ENCODE measurements around the gene SKIC3.

SKIC3 gene

DNA sequence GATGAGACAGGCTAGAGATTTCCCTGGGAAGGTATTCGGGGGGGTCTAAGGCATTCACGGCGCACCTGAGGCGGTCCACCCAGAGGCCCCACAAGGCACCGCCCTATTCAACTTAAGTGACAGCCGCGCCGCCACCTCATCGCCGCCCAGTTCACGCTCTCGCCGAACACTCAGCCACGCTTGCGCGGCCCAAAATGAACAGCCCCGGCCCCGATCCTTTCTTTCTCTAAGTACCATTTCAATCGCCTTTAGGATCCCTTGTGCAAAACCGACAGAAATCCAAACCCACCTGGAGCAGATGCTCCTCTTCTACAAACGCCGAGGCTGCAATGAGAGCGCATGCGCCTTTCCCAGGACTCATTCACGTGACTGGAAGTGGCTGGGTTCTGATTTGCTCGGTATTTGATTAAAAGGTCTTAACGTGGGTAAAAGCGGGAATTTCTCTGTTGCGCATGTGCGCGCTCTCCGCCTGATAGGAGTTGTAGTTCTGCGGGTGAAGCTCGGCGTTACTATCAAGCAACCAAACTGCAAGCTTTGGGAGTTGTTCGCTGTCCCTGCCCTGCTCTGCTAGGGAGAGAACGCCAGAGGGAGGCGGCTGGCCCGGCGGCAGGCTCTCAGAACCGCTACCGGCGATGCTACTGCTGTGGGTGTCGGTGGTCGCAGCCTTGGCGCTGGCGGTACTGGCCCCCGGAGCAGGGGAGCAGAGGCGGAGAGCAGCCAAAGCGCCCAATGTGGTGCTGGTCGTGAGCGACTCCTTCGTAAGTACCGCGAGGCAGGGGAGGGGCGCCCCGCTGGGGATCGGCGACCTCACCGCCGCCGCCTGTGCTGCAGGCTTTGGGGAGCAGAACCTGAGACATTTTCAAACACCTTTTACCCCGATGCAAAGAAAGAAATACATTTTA is at the start of gene SKIC3, which contains the start of gene ARSK:
SKIC3 (minus strand) TSS at position 331 of the 902 bp plus-strand sequence. CDS start 7,827 bp downstream, outside the sequence.
ARSK (plus strand) TSS at position 455 of the 902 bp plus-strand sequence; CDS start at position 633, 178 bp downstream.
- DNase-seq, result peak; percentile 93

DNA sequence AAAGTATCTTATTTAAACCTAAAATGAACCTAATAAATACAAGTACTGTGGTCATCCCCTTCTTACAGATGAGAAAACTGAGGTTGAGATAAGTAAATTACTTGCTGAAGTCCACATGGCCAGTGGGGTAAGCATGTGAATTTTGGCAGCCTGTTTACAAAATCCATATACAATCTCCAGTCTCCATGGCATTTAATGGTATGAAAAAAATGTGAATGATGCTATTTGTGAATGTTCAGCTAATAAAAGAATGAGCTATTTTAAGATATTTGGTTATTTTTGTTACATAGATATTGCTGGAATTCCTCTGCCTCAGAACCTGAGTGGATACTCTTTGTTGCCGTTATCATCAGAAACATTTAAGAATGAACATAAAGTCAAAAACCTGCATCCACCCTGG is 45.8 kb upstream of the SKIC3 start:
- no peak for DNase-seq

DNA sequence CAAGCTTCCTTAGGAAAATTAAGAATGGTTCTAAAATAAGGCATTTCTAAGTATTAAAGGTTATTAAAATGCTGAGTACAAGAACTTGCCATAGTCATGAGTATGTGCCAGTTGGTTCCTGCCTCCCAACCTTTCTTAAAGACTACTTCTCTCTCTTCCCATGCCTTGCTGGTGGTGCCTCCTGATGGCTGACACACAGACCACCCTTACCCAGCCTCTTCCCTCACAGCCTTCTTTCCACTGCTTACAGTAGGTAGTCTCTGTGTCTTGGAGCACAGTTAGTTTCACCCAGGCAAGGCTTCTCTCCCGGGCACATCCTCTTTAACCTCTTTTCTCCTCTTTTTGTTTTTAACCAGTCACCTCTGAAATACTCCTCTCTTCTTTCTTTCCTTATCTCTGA is 44.5 kb upstream of the SKIC3 start:
- DNase-seq, result no peak

DNA sequence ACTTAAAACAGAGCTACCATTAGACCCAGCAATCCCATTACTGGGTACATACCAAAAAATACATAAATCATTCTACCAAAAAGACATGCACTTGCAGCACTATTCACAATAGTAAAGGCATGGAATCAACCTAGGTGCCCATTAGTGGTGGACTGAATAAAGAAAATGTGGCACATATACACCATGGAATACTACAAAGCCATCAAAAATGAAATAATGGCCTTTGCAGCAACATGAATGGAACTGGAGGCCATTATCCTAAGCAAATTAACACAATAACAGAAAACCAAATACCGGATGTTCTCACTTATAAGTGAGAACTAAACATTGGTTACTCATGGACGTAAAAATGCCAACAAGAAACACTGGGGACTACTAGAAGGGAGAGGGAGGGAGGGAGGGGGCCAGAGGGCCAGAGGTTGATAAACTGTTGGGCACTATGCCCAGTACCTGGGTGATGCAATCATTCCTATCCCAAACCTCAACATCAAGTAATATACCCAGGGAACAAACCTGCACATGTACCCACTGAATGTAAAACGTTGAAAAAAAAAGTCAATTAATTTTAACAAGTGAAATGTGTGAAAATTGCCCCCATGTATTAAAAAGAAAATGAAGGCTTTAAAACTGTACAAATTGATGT is 40.6 kb upstream of the SKIC3 start:
- DNase-seq, result no peak

DNA sequence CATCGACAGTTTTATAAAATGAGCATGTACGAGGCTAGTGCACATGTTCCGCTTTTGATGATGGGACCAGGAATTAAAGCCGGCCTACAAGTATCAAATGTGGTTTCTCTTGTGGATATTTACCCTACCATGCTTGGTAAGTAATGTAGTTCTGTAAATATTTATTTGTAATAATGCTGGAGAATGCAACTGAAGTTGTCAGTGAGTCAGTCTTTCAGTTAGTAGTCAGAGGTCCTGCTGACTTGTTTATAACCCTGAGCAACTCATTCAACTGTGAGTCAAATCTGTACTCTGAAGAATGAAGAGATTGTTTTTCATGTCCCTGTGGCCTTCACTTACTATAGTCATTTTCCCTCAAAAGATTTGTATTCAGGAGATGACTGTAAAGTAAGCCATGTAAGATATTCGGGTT is 36.7 kb upstream of the SKIC3 start:
- DNase-seq, result no peak

DNA sequence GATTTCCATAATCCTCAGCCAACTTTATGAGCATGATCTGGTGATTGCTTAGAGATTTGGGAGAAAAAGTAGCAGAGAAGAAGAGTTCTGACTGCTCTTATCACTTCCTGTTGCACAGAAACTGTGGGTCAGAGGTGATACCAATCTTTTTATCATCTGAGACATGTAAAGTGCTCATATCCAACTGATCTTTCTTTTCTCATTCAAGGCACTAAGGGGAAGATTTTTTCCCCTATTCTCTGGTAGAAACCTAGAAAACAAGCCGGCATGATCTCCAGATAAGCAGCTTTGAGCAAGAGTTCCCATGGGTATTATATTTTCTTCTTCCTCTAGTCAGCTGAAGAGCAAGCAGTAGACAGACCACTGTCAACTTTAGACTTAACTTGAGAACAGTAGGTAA is 36.1 kb upstream of the SKIC3 start:
- no peak for DNase-seq

DNA sequence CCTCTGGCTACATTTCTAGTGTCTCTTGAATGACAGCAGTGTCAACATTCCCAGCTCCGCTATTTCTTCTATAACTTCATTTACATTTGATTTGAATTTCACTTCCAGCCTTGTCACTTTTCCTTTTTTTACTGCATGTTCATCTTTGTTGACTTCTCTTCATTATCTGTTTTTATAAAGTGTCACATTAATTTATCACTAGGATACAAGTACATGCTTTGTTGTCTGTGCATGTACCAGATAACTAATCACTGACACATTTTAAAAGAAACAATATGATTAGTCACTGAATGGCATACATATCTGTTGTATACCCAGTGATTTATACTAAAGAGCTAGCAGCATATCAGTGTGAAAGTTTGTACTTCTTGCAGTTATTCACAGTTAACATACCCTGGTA is 29.2 kb upstream of the SKIC3 start:
- DNase-seq, result no peak

DNA sequence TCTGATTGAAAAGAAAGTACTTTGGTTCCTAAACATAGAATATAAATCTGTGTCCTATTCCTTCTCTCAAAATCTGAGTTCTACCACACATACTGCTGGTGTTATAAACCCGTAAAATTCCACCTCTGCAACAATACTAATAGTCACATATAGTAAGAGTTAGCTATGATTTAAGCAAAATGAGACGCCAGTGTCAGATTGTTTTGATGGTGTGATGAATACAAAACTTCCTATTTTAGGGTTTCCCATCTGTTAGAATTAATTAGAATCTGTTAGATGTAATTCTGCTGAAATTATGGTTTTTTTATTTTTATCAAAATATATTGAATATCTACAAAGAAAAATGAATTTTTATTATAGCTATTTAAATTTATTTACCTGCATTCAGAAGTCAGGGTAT is 26.8 kb upstream of the SKIC3 start:
- DNase-seq, result no peak

DNA sequence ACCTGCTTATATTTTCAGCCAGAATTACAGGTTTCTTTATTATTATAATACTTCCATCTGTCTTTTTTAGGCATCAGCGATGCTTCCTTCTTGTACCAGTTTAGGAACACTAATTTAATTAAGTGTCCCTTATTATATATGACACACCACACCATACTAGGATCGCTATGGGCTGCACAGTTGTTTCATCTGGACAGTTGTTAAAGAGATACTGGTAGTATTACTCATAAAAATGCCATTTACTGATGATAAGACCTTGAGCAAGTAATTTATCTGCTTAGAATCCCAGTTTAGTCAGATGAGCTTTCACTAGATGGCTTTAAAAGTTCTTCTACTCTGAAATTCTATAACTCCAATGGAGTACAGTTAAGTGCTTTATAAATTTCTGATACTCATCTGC is 17.2 kb upstream of the SKIC3 start:
- DNase-seq, result no peak

DNA sequence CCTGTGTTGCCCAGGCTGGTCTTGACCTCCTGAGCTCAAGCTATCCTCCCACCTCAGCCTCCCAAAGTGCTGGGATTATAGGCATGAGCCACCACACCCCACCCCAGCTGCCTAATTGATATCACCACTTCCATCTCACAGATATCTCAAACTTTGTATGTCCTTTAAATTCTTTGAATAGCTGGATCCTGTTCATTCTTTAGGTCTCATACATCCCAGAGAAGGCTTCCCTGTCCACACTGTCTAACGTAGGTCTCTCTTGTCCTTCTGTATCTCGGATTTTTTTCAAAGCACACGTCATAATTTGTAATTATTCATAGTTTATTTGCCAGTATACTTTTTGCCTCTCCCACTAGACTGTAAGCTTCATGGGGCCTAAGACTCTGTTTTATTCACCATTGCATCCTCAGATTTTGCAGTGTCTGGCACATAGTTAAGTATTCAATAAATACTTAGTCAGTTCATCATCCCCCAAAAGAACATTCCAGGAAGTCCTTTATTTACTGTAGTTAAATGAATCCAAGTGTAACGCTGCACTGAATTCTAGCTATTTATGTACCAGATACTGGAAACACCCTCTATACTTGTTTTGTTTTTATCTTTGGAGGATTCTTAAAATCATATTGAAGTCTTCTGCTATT is 10.6 kb upstream of the SKIC3 start:
- DNase-seq, result no peak

DNA sequence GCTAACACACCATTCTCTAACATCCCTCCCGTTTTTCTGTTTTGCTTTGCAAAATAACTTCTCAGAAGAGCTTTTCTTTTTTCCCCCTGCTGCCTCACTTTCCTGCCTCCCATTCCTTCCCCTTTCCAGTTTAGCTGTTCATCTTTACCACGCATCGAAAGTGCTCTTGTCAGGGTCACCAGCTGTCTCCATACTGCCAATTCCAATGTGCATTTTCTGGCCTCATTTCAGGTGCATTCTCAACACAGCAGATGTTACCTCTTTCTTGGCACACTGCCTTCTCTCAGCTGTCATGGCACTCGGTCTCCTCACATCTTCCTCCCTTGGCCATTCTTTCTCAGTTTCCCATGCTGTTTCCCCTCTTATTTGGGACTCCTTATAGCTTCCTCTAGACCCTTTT is 9.7 kb upstream of the SKIC3 start:
- no peak for DNase-seq

DNA sequence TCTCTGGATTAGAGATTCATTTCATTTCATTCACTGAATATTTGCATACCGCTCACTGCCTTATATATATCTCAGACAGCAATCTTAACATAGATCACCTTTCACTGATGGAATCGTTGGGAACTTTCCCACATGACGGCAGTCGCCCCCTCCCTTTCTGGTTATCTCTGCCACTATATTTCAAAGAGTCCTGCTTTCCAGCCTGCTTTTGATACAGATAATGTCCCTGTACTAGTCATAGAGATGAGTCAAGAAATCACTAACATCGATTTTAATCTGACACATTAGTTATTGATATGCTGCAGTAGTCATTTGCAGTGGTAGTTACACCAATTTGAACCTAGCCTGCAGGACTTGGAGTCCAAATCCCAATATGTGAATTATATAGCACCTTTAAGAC is 8.6 kb upstream of the SKIC3 start:
- DNase-seq, result no peak

DNA sequence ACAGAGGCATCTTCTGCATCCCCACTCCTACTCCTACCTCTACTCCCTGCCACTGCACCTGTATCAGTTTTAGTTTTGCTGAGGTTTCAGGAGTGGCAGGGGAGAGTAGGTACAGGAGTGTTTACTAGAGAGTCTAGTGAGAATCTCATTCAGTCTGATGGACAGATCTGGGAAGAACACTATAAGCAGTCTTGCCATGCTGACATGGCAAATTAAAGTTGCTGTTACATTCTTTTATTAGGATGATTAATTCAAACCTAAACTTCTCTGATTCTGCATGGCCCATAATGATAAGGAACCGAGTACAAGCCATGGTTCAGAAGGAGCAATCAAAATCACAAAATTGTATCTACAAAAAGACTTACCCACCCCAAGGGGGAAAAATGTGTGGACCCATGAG is 7.5 kb upstream of the SKIC3 start:
- DNase-seq, result no peak

DNA sequence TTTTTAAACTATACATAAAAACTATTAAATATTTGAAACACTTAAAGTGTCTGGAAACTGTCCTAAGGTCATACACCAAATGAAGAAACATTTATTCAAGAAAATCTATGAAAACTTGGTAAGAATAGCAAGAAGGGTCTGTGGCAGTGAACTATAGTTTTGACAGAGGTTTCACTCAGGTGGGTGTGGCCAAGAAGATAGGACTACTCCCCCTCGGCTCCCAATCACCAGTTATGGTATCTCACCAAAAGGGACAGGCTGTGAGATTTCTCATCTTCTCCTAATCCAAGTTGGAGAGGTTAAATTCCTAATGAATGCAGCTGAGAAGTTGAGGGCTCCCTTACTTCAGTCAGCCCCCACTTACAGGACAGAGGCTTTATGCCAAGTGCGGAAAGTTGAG is 3.1 kb upstream of the SKIC3 start:
- no peak for DNase-seq

DNA sequence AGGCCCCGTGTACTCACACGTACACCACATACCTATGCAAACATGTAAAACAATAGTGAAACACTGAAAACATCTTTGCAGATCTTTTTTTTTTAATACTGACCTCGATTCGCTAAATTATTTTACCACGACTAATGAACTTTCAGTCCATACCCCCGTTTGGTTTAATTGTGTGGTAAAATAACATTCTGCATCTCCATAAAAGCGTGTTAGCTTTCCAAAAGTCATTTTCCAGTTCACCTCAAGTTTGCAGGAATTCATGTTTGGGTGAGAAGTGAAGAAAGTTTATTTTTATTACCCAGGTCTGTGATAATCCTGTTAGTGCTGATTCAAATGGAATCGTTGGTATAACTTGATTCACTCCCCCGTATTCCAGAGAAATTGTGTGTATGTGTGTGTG is 776 bp upstream of the SKIC3 start:
- no peak for DNase-seq

DNA sequence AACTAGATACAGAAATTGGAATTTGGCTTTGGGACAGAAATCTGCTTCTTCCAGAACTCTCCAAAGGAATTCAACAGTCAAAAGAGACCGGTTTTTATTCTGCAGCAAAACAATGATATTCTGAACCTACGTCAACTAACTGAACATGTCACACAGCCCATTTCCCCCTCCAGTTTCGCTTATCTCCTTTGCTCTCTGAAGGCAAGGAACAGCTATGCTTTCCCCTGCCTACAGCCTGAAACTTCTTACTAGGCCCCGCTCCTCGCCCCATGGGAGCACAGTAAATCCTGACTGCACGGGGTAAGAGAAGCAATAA is 488 bp downstream of the SKIC3 start:
- DNase-seq, result no peak

DNA sequence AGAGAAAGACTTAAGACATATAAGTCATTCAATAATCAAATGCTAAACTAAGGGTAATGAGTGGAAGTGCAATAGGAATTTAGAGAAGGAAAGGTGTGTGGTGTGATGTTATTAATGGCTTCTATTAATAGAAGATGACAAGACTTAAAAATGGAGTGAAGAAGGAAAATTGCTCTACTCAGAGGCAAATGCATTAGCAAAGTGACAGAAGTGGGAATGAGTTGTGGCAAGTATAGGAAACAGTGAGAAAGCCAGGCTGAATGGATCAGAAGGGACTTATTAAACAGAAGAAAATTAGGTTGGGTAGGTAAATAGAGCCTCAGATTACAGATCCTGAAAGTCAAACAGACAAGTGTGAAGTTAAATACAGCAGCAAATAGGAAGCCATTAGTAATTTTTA is 5.7 kb downstream of the SKIC3 start:
- DNase-seq, result no peak

DNA sequence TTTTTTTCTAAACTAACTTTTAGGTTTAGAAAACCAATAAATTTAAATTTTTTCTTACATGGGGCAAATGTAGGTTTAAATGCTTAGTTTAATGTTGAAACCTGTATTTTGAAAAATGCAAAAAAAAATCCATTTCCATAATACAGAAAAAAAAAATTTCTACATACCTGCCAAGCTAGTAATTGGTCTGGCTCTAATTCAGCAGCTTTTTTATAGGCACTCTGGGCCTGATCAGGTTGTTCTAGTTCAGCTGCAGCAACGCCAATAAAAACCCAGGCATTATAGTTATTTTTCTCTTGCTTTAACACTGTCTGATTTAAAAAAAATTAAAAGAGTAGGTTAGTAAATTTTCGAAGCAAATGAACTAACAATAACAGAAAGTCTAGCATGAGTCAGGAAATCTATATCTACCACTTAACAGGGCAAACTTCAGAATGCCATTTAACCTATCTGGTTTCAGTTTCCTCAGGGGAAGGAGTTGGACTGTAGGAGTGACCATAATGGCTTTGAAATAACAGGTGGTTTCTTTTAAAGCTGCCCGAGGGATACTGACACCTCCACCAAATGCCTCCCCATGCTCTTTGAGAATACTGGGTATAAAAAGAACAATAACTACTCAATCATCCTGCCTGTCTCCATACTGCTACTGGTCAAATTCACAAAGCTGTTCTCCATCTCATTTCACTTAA is 11.6 kb downstream of the SKIC3 start:
- DNase-seq, result no peak

DNA sequence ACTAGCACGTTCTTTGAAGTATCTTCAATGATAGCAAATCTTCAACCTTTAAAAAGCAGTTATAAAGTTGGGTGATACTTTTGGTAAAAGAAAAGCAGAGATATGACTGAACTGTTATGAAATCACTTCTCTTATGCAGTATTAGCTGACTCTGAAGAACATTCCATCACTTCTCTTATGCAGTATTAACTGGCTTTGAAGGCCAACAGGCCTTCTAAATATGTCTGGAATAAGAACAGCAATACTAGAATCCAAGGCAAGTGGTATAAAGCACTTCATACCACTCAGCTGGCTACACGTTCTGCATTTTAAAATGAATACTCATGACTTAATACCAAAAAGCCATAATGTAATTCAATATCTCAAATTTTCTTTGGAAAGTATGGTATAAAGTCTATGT is 17.3 kb downstream of the SKIC3 start:
- DNase-seq, result no peak

DNA sequence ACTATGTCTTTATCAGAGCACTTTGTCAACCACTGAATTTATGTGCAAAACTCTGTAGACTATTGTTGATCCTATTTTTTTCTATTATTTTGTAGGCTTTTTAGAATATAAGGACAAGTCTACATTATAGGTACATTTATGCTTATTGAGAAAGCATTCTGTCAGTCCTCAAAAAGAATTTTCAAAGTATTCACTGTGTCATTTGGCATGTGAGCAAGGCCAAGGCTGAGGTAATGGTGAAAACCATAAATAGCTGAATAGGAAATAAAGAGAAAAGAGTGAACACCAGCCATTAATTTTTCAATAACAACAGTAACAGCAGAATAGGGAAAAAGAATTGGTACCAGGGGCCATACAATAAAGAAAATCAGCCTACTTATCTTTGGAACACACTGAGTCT is 21.0 kb downstream of the SKIC3 start:
- DNase-seq, result no peak

DNA sequence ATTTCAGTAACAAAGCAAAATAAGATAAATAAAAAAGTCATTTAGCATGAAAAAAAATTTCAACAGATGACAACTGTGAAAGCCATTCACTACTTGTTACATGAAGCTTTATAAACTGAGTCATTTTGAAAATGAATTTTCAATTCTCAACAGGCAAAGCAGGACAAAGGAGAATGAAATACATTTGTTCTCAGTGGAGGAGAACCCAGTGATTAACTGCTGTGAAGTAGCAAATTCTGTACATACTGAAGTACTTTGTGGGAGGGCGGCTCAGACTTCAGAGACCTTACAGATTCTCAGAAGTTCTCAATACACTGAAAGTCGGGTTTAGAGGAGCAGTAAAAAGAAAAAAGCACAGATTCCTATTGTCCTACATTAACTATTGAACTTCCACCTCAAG is 21.7 kb downstream of the SKIC3 start:
- DNase-seq, result no peak

DNA sequence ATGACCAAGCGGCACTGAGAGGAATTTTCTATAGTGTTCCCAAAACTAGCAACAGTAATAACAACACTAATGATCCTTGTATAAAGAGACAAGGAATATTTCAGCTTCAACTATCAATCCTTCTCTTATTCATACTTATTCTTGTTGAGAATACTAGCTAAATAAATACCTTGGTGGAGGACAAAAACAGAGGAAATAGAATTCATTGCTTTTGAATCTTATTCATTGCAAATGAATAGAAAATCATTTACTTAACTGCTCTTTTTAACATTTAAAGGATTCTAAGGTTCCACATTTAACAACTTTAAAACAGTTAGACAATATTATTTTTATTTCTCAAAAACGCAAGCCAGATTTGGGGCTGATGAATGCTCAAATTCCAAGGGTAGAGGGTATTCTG is 22.4 kb downstream of the SKIC3 start:
- no peak for DNase-seq

DNA sequence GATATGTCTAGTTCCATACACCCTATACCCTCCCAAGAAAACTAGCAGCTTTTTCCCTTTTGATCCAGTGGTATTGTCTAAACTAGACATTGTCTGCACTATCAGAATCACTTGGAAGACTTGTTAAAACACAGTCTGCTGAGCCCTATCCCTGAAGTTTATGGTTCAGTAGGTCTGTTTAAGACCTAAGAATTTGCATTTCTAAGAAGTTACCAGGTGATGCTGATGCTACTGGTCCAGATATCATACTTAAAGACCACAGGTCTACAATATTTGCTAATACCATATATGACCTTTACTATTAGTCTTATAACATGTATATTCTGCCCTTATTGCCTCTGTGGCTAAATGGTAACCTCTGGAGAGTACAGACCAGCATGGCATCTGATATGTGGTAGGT is 23.3 kb downstream of the SKIC3 start:
- DNase-seq, result no peak

DNA sequence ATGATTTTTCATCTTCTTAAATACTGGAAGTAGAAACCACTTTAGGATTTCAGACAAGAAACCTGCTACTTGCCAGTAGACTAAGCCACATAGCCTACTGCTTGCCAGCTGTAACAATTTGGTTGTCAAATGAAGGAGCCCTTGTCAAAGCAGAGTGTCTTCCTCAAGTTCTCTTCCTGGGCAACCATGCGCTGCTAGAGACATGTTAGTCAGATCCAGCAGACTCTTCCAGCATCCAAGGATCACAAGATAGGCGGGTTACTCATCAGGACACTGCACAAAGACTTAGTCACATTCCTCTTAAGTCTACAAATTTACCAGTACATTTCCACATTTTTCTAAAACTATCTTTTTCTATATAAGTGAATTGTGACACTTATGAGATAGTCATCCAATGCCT is 24.4 kb downstream of the SKIC3 start:
- DNase-seq, result no peak

Measured in right forelimb (tissue), 1 donor.